ENCODE data around the gene SUGP1.

The SUGP1 gene

GRCh38 chr19:19338082-19338481 is 17.8 kb upstream of the SUGP1 start:
- Histone ChIP-seq H2AFZ (ENCODE audit: low read depth) (no peak overlapping the region), H3K4me1 (ENCODE audit: low read depth, poor library complexity, severe bottlenecking) (no peaks in the 10 kb centered on the region), H3K79me2 (ENCODE audit: insufficient read depth, low read depth) (no peaks in the 10 kb centered on the region), H3K4me2 (no peak overlapping the region), H3K9ac (no peak overlapping the region), H3K4me3 (IDR thresholded peaks at IDR 0.05; ENCODE audit: insufficient read depth, low read depth, low read length) (no peak overlapping the region), H3K27ac (no peak overlapping the region), H3K27me3 (ENCODE audit: insufficient read depth, low read depth) (no peaks in the 10 kb centered on the region), H3K36me3 (ENCODE audit: insufficient read depth) (no peaks in the 10 kb centered on the region), H4K20me1 (ENCODE audit: insufficient read depth) (no peaks in the 10 kb centered on the region)
- TF ChIP-seq CTCF (conservative IDR thresholded peaks at IDR 0.05; ENCODE audit: low read depth, low read length): no peak

DNA sequence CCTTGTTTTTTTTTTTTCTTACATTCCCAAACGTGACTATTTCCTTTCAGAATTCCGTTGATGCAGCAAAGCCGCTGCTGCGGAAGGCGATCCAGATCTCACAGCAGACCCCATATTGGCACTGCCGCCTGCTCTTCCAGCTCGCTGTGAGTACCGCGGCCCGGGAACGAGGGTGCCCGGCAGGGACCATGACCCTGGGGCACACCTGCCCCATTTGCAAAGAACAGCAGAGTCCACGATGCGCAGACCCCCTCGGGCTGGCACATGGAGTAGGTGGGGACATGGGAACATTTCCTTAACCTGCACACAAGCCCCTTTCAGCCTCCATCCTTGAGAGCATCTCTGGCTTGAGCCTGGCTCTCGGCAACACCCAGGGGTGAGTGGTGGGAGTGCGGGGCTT is 16.8 kb upstream of the SUGP1 start:
- Histone ChIP-seq H3K9ac (no peak overlapping the region), H3K36me3 (ENCODE audit: insufficient read depth) (no peaks in the 10 kb centered on the region), H3K27ac (no peak overlapping the region), H4K20me1 (ENCODE audit: insufficient read depth) (no peaks in the 10 kb centered on the region), H2AFZ (ENCODE audit: low read depth) (no peak overlapping the region), H3K79me2 (ENCODE audit: insufficient read depth, low read depth) (no peaks in the 10 kb centered on the region), H3K4me3 (IDR thresholded peaks at IDR 0.05; ENCODE audit: insufficient read depth, low read depth, low read length) (no peak overlapping the region), H3K27me3 (ENCODE audit: insufficient read depth, low read depth) (no peaks in the 10 kb centered on the region), H3K4me1 (ENCODE audit: low read depth, poor library complexity, severe bottlenecking) (no peaks in the 10 kb centered on the region), H3K4me2 (no peak overlapping the region)
- TF ChIP-seq CTCF (conservative IDR thresholded peaks at IDR 0.05; ENCODE audit: low read depth, low read length): no peak

DNA sequence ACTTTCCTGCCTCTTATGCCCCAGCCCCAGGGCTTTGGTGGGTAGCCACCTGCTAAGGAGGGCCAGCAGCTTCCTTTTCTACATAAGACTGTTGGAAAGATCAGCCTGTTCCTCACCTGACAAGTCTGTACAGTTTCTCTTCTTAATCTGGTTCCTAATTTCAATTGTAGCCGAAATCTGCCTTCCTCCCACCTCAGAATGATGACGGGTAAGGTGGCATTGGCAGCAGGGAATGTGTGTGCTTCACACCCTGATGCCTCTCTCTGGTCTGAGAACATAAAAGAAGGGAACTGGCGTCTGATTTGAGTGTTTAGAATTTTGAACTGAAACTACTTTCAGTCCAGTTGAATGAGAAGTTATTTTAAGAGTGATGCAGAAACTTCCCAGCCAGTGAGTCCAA is 16.3 kb upstream of the SUGP1 start:
- Histone ChIP-seq H3K4me3 (IDR thresholded peaks at IDR 0.05; ENCODE audit: insufficient read depth, low read depth, low read length) (no peak overlapping the region), H3K27me3 (ENCODE audit: insufficient read depth, low read depth) (no peaks in the 10 kb centered on the region), H3K4me2 (no peak overlapping the region), H3K9ac (no peak overlapping the region), H4K20me1 (ENCODE audit: insufficient read depth) (no peaks in the 10 kb centered on the region), H3K79me2 (ENCODE audit: insufficient read depth, low read depth) (no peaks in the 10 kb centered on the region), H3K36me3 (ENCODE audit: insufficient read depth) (no peaks in the 10 kb centered on the region), H2AFZ (ENCODE audit: low read depth) (no peak overlapping the region), H3K4me1 (ENCODE audit: low read depth, poor library complexity, severe bottlenecking) (no peaks in the 10 kb centered on the region), H3K27ac (no peak overlapping the region)
- no peak for TF ChIP-seq CTCF (conservative IDR thresholded peaks at IDR 0.05; ENCODE audit: low read depth, low read length)

DNA sequence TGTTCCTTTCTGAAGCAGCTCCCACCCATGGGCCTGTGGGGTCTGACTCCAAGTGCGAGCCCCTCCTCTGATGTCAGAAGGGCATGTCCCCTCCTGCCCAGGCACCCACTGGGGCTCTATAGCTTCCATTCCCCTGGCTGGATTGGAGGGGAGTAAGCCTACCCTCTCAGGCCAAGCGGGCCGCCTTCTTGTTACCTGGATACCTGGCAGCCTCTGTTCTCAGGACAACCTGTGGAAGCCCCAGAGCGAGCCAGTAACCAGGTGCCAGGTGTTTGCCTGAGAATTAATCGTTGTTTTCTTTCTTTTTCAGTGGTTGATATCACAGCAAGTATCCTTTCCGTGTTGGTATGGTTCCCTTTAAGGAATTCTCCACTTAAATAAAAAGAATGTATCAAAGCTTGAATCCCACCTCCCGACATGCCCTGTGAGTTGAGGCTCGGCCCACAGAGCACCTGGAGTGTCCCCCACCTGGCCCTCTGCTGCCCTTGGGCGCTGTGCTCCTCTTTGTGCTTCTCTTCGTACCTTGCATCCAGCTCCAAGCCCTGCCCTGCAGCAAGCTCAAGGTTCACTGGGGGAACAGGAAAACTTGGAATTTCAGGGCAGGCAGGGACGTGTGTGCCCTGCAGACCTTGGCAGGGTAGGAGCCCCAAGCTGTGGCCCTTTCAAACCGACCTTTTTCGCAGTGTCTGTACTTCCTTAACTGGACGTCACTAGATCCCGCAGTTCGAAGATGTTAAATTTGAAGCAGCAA is 15.3 kb upstream of the SUGP1 start:
- no peaks in the 10 kb centered on the region for H3K36me3 ChIP-seq (ENCODE audit: insufficient read depth)
- no peak overlapping the region for H3K4me3 ChIP-seq (IDR thresholded peaks at IDR 0.05; ENCODE audit: insufficient read depth, low read depth, low read length)
- no peaks in the 10 kb centered on the region for H3K79me2 ChIP-seq (ENCODE audit: insufficient read depth, low read depth)
- no peak overlapping the region for H2AFZ ChIP-seq (ENCODE audit: low read depth)
- H3K4me2 ChIP-seq: no peak overlapping the region
- no peaks in the 10 kb centered on the region for H3K4me1 ChIP-seq (ENCODE audit: low read depth, poor library complexity, severe bottlenecking)
- H3K9ac ChIP-seq: no peak overlapping the region
- TF ChIP-seq CTCF (conservative IDR thresholded peaks at IDR 0.05; ENCODE audit: low read depth, low read length): no peak
- H4K20me1 ChIP-seq (ENCODE audit: insufficient read depth): no peaks in the 10 kb centered on the region
- H3K27me3 ChIP-seq (ENCODE audit: insufficient read depth, low read depth): no peaks in the 10 kb centered on the region
- no peak overlapping the region for H3K27ac ChIP-seq

All from KMS-11 (cell line).